ENCODE data around the gene FUT3. TPM values are rescaled to one million over a fixed set of nuclear protein-coding genes. Genes with fewer than 3 reads are reported as not detected.

Gene FUT3
- total and polyA plus RNA-seq, 2 experiments from 2014 or later = not detected

DNA sequence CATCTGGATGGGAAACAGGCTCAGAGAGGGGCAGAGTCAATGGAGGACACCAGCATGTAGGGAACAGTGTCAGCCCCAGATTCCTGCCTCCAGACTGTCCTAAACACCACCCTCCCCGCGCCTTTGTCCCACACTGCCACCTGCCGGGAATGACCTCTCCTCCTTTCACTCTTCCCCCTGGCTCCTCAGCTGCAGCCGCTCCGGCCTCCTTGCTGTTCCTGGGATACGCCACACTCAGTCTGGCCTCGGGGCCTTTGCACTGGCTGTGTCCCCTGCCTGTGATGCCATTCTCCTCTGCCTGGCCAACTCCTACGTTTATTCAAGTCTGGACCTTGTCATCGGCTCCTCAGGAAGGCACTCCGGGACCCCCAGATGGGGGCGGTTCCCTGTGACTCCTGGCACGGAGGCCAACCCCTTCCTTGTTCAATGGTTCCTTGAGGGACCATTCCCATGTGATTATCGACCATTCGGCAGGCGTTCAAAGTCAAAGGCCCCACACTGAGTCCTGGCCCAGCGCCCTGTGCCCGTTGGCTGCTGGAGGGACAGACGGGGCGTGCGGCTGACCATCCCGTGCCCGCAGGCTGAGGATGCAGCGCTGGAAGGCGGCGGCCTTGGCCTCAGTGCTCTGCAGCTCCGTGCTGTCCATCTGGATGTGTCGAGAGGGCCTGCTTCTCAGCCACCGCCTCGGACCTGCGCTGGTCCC lies 27.5 kb downstream of the FUT3 start:
- H3K79me2 ChIP-seq (ENCODE audit: insufficient read depth) = no peaks in the 10 kb centered on the region
- no peaks in the 10 kb centered on the region for H3K9me2 ChIP-seq (ENCODE audit: insufficient read depth)
- H3K4me1 ChIP-seq (ENCODE audit: insufficient read depth) = no peaks in the 10 kb centered on the region
- no peak overlapping the region for H2AFZ ChIP-seq
- no peak for DNase-seq
- no peak for TF ChIP-seq EZH2 (IDR thresholded peaks at IDR 0.05; ENCODE audit: insufficient read depth, poor library complexity, severe bottlenecking)
- no peak for TF ChIP-seq EZH2phosphoT487 (IDR thresholded peaks at IDR 0.05; ENCODE audit: insufficient read depth, low read depth)
- H3K9me3 ChIP-seq (ENCODE audit: low read depth) = no peaks in the 10 kb centered on the region
- no peak overlapping the region for H3K4me3 ChIP-seq
- no peak overlapping the region for H3K9ac ChIP-seq
- no peaks in the 10 kb centered on the region for H3F3A ChIP-seq (ENCODE audit: insufficient read depth)
- WGBS, 2 experiments (ENCODE audit: low coverage in 1 of 2, low lambda C conversion rate in 2 of 2, missing lambda C conversion rate in 2 of 2) = 76 to 78% methylated on average over 25 to 30 of the region's 30 CpGs
- no peaks in the 10 kb centered on the region for H4K20me1 ChIP-seq (ENCODE audit: insufficient read depth)
- no peaks in the 10 kb centered on the region; the same call in 1 of the 2 replicates for H3K27me3 ChIP-seq (replicated peaks; ENCODE audit: insufficient read depth)
- in situ Hi-C loops (cut with MboI) = no loop called here
- no peaks in the 10 kb centered on the region for H3K36me3 ChIP-seq (ENCODE audit: low read depth)
- no peak overlapping the region for H3K27ac ChIP-seq
- H3K4me2 ChIP-seq (ENCODE audit: unreplicated experiment) = no peak overlapping the region

DNA sequence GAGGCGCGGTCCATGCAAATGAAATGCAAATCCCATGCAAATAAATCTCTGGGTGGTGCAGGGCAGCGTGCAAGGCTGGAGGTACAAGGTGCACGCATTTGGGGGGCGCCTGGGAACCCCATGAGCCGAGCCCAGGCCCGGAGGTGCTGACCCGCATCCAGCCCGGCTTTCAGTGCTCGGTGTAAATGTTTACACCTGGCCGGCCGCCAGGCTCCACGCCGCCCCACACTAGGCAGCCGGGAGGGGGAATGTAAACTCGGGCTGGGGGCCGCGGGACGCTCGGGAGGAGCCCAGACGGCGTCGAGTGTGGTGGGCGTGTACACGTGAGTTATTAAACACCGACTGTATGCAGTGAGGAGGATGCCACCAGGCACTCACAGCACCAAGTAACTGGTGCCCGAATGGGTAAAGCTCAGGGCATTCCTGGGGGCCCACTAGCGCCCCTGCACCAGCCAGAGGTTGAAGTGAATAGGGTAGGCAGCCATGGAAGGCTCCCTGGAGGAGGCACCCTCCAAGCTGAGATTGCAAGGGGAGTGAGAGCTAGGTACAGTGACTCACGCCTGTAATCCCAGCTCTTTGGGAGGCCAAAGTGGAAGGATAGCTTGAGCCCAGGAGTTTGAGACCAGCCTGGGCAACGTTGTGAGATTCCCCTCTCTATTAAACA lies 28.9 kb downstream of the FUT3 start:
- in situ Hi-C loops (cut with MboI) = no loop called here
- WGBS, 2 experiments (ENCODE audit: low coverage in 1 of 2, low lambda C conversion rate in 2 of 2, missing lambda C conversion rate in 2 of 2) = 62 to 63% methylated on average over 27 to 30 of the region's 30 CpGs
- no peak overlapping the region for H2AFZ ChIP-seq
- no peaks in the 10 kb centered on the region for H3K36me3 ChIP-seq (ENCODE audit: low read depth)
- DNase-seq = no peak
- no peaks in the 10 kb centered on the region for H4K20me1 ChIP-seq (ENCODE audit: insufficient read depth)
- TF ChIP-seq EZH2 (IDR thresholded peaks at IDR 0.05; ENCODE audit: insufficient read depth, poor library complexity, severe bottlenecking) = no peak
- H3F3A ChIP-seq (ENCODE audit: insufficient read depth) = no peaks in the 10 kb centered on the region
- no peaks in the 10 kb centered on the region for H3K9me3 ChIP-seq (ENCODE audit: low read depth)
- H3K79me2 ChIP-seq (ENCODE audit: insufficient read depth) = no peaks in the 10 kb centered on the region
- H3K9me2 ChIP-seq (ENCODE audit: insufficient read depth) = no peaks in the 10 kb centered on the region
- no peak overlapping the region for H3K4me2 ChIP-seq (ENCODE audit: unreplicated experiment)
- no peaks in the 10 kb centered on the region for H3K4me1 ChIP-seq (ENCODE audit: insufficient read depth)
- H3K4me3 ChIP-seq = no peak overlapping the region
- no peak overlapping the region for H3K27ac ChIP-seq
- H3K9ac ChIP-seq = no peak overlapping the region
- no peaks in the 10 kb centered on the region for H3K27me3 ChIP-seq (replicated peaks; ENCODE audit: insufficient read depth)

DNA sequence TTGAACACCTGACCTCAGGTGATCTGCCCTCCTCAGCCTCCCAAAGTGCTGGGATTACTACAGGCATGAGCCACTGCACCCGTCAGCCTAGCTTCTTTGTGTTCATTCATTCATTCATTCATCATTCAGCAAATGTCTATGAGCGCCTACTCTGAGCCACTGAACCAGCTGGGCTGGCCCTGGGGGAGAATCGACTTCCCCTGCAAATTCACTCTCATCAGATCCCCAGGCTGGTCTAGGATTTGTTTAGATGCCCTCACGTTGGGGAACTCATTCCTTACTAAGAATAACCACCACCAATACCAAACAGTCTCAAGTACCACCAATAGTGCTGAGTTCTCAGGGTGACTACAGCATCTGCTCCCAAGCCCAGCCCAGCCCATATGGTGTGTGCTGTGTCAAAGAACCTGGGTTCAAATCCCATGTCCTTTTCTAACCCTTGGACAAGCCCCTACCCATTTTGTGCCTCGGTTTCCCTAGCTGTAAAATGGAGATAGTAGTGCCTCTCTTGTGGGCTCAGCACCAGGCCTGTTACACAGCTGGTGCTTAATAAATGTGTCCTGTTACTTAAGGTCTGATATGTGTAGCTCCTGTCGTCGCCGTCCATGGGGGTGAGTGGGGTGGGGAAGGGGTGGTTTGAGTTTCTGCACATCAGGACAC lies 29.6 kb downstream of the FUT3 start:
- H3K4me2 ChIP-seq (ENCODE audit: unreplicated experiment) = no peak overlapping the region
- H3K9me2 ChIP-seq (ENCODE audit: insufficient read depth) = no peaks in the 10 kb centered on the region
- no peaks in the 10 kb centered on the region for H3K36me3 ChIP-seq (ENCODE audit: low read depth)
- H3K27me3 ChIP-seq (replicated peaks; ENCODE audit: insufficient read depth) = peaks cover 6% of the 10 kb centered on the region; the same call in 1 of the 2 replicates
- no peaks in the 10 kb centered on the region for H3F3A ChIP-seq (ENCODE audit: insufficient read depth)
- in situ Hi-C loops (cut with MboI) = no loop called here
- no peaks in the 10 kb centered on the region for H3K79me2 ChIP-seq (ENCODE audit: insufficient read depth)
- DNase-seq = no peak
- H2AFZ ChIP-seq = no peak overlapping the region
- H3K9ac ChIP-seq = no peak overlapping the region
- WGBS, 2 experiments (ENCODE audit: low coverage in 1 of 2, low lambda C conversion rate in 2 of 2, missing lambda C conversion rate in 2 of 2) = 32 to 35% methylated on average over 8 of the region's 8 CpGs
- no peak overlapping the region for H3K4me3 ChIP-seq
- no peak for TF ChIP-seq EZH2phosphoT487 (IDR thresholded peaks at IDR 0.05; ENCODE audit: insufficient read depth, low read depth)
- TF ChIP-seq EZH2 (IDR thresholded peaks at IDR 0.05; ENCODE audit: insufficient read depth, poor library complexity, severe bottlenecking) = no peak
- H3K27ac ChIP-seq = no peak overlapping the region
- no peaks in the 10 kb centered on the region for H3K4me1 ChIP-seq (ENCODE audit: insufficient read depth)
- no peaks in the 10 kb centered on the region for H4K20me1 ChIP-seq (ENCODE audit: insufficient read depth)
- no peaks in the 10 kb centered on the region for H3K9me3 ChIP-seq (ENCODE audit: low read depth)

DNA sequence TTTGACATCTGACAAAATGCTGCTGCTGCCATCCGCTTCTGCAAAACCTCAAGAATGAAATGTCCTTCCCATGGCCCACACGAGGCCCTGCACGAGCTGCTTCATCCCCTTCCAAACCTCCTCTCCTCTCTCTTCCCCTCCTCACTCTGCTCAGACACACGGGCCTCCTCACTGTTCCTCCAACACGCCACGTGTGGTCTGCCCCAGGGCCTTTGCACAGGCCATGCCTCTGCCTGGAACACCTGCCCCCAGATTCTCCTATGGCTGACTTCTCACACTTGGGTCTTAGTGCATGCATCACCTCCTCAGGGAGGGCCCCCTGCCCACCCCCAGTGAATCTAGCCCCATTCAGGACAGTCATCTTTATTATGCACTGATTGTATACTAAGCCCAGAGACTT lies 30.5 kb downstream of the FUT3 start:
- in situ Hi-C loops (cut with MboI) = no loop called here

More for the DNA sequence above, 30.5 kb downstream of the FUT3 start:
- no peaks in the 10 kb centered on the region for H3K9me3 ChIP-seq (ENCODE audit: low read depth)
- no peak overlapping the region for H3K4me3 ChIP-seq
- no peak overlapping the region for H3K27ac ChIP-seq
- no peaks in the 10 kb centered on the region for H3F3A ChIP-seq (ENCODE audit: insufficient read depth)
- no peak overlapping the region for H2AFZ ChIP-seq
- H3K79me2 ChIP-seq (ENCODE audit: insufficient read depth) = no peaks in the 10 kb centered on the region
- TF ChIP-seq EZH2phosphoT487 (IDR thresholded peaks at IDR 0.05; ENCODE audit: insufficient read depth, low read depth) (no peak), EZH2 (IDR thresholded peaks at IDR 0.05; ENCODE audit: insufficient read depth, poor library complexity, severe bottlenecking) (no peak)
- H3K27me3 ChIP-seq (replicated peaks; ENCODE audit: insufficient read depth) = peaks cover 13% of the 10 kb centered on the region; the same call in 1 of the 2 replicates
- WGBS, 2 experiments (ENCODE audit: low coverage in 1 of 2, low lambda C conversion rate in 2 of 2, missing lambda C conversion rate in 2 of 2) = 14 to 16% methylated on average over 6 of the region's 6 CpGs
- no peak overlapping the region for H3K4me2 ChIP-seq (ENCODE audit: unreplicated experiment)
- no peaks in the 10 kb centered on the region for H3K9me2 ChIP-seq (ENCODE audit: insufficient read depth)
- no peaks in the 10 kb centered on the region for H3K4me1 ChIP-seq (ENCODE audit: insufficient read depth)
- DNase-seq = no peak
- no peaks in the 10 kb centered on the region for H4K20me1 ChIP-seq (ENCODE audit: insufficient read depth)
- H3K9ac ChIP-seq = no peak overlapping the region
- H3K36me3 ChIP-seq (ENCODE audit: low read depth) = no peaks in the 10 kb centered on the region

All from GM23248 (cell line).